GM23338 (cell line): Measurements from ENCODE around the gene SLC6A12. TPM values are rescaled to one million over a fixed set of nuclear protein-coding genes. Genes with fewer than 3 reads are reported as not detected.

Source experiments
- ATAC-seq: fragments of 200-7000 bp; cut with Tn5 transposase; 3 replicates; pipeline ENCODE4 v1.9.1; 2020
- DNase-seq: peaks from one replicate; pipeline ENCODE4 v3.0.0-alpha.2; 2015; ENCODE audit warnings: low spot score
- H2AFZ ChIP-seq: fragments of 200-600 bp; sonication (generic); 2 replicates; pipeline ENCODE4 v1.8.0; 2016; ENCODE audit warnings: antibody characterized with exemption, mild to moderate bottlenecking, moderate library complexity
- H3F3A ChIP-seq: fragments of 200-600 bp; sonication (generic); replicated peaks from 2 replicates; pipeline ENCODE4 v1.8.0; 2017; ENCODE audit warnings: antibody characterized with exemption, mixed run types, low read depth
- H3K27ac ChIP-seq: fragments of 200-600 bp; sonication (generic); 2 replicates; pipeline ENCODE4 v1.6.1; 2016; ENCODE audit warnings: low read depth
- H3K27me3 ChIP-seq: fragments of 200-600 bp; sonication (generic); 2 replicates; pipeline ENCODE4 v1.8.0; 2016; ENCODE audit warnings: mild to moderate bottlenecking, mixed run types, moderate library complexity; ENCODE audit not compliant: insufficient read depth
- H3K36me3 ChIP-seq: fragments of 200-600 bp; sonication (generic); 2 replicates; pipeline ENCODE4 v1.8.0; 2016; ENCODE audit warnings: mild to moderate bottlenecking; ENCODE audit not compliant: insufficient read depth
- H3K4me1 ChIP-seq: fragments of 200-600 bp; sonication (generic); 2 replicates; pipeline ENCODE4 v1.8.0; 2016; ENCODE audit warnings: mild to moderate bottlenecking, moderate library complexity; ENCODE audit not compliant: insufficient read depth
- H3K4me2 ChIP-seq: fragments of 200-600 bp; sonication (generic); 2 replicates; pipeline ENCODE4 v1.7.1; 2017; ENCODE audit warnings: mixed run types
- H3K4me3 ChIP-seq: fragments of 200-600 bp; sonication (generic); 2 replicates; pipeline ENCODE4 v1.6.1; 2016; ENCODE audit warnings: mixed run types
- H3K79me2 ChIP-seq: fragments of 200-600 bp; sonication (generic); replicated peaks from 2 replicates; pipeline ENCODE4 v1.8.0; 2017; ENCODE audit warnings: mild to moderate bottlenecking; ENCODE audit not compliant: insufficient read depth
- H3K9me2 ChIP-seq: fragments of 200-600 bp; sonication (generic); 2 replicates; pipeline ENCODE4 v1.8.0; 2017; ENCODE audit not compliant: insufficient read depth
- H4K20me1 ChIP-seq: fragments of 200-600 bp; sonication (generic); replicated peaks from 2 replicates; pipeline ENCODE4 v1.8.0; 2017; ENCODE audit warnings: mild to moderate bottlenecking; ENCODE audit not compliant: insufficient read depth
- H3K27ac Mint-ChIP-seq: 2 replicates; pipeline ENCODE4 v1.8.0; 2020; ENCODE audit warnings: inconsistent platforms, mild to moderate bottlenecking, moderate library complexity, mixed read lengths
- H3K27me3 Mint-ChIP-seq: 3 replicates; pipeline ENCODE4 v1.8.0; 2022; ENCODE audit warnings: low read depth, mild to moderate bottlenecking, moderate library complexity, mixed read lengths, inconsistent platforms; ENCODE audit not compliant: insufficient read depth, poor library complexity
- H3K36me3 Mint-ChIP-seq: 3 replicates; pipeline ENCODE4 v1.8.0; 2021; ENCODE audit warnings: low read depth, mild to moderate bottlenecking, inconsistent platforms, moderate library complexity, mixed read lengths
- H3K4me1 Mint-ChIP-seq: 3 replicates; pipeline ENCODE4 v1.8.0; 2020; ENCODE audit warnings: mild to moderate bottlenecking, inconsistent platforms, mixed read lengths
- H3K4me3 Mint-ChIP-seq: 3 replicates; pipeline ENCODE4 v1.8.0; 2021; ENCODE audit warnings: moderate library complexity, mild to moderate bottlenecking, inconsistent platforms, mixed read lengths
- H3K9me3 Mint-ChIP-seq: 3 replicates; pipeline ENCODE4 v1.8.0; 2020; ENCODE audit warnings: moderate library complexity, mild to moderate bottlenecking, inconsistent platforms, mixed read lengths
- CREB1 ChIP-seq: fragments of 250-450 bp; sonication (Bioruptor Pico); IDR thresholded peaks from 2 replicates; pipeline ENCODE4 v1.5.0; 2020; ENCODE audit warnings: low read depth, mild to moderate bottlenecking, moderate library complexity
- ETS1 ChIP-seq: IDR thresholded peaks from 2 replicates; pipeline ENCODE4 v1.6.1; 2016; ENCODE audit warnings: antibody characterized with exemption
- EZH2 ChIP-seq: fragments of 200-600 bp; sonication (generic); IDR thresholded peaks from one replicate; pipeline ENCODE4 v1.8.0; 2017; ENCODE audit warnings: antibody characterized with exemption, mild to moderate bottlenecking, low read depth; ENCODE audit not compliant: unreplicated experiment
- EZH2phosphoT487 ChIP-seq: fragments of 200-600 bp; sonication (generic); IDR thresholded peaks from one replicate; pipeline ENCODE4 v1.8.1; 2018; ENCODE audit warnings: antibody characterized with exemption; ENCODE audit not compliant: unreplicated experiment
- POLR2AphosphoS5 ChIP-seq: IDR thresholded peaks from 2 replicates; pipeline ENCODE4 v1.6.1; 2016; ENCODE audit warnings: antibody characterized with exemption, low read depth
- ZNF114 ChIP-seq: fragments of 250-450 bp; sonication (Bioruptor Pico); IDR thresholded peaks from 2 replicates; pipeline ENCODE4 v1.5.0; 2020; ENCODE audit warnings: mild to moderate bottlenecking, moderate library complexity
- polyA plus RNA-seq: library from polyadenylated mRNA; unstranded; fragments of >200 nt; fragmentation: Nextera tagmentation; extraction: Ambion mirVana; gene quantifications from 2 replicates; pipeline ENCODE4 v1.2.1, GENCODE V29; 2016
- total RNA-seq: library from RNA; depleted of rRNA; stranded (reverse); fragments of >200 nt; shearing (Covaris generic); gene quantifications from 2 replicates; pipeline ENCODE4 v1.2.3, GENCODE V29; 2014
- TF ChIP-seq, protein P1 (sequence below): IDR thresholded peaks from one replicate; pipeline ENCODE4 v1.6.1; 2018; ENCODE audit warnings: antibody characterized with exemption; ENCODE audit not compliant: unreplicated experiment

SLC6A12 gene
- total and polyA plus RNA-seq, 2 experiments from 2014 or later: 0.56 TPM; not detected in 1

DNA sequence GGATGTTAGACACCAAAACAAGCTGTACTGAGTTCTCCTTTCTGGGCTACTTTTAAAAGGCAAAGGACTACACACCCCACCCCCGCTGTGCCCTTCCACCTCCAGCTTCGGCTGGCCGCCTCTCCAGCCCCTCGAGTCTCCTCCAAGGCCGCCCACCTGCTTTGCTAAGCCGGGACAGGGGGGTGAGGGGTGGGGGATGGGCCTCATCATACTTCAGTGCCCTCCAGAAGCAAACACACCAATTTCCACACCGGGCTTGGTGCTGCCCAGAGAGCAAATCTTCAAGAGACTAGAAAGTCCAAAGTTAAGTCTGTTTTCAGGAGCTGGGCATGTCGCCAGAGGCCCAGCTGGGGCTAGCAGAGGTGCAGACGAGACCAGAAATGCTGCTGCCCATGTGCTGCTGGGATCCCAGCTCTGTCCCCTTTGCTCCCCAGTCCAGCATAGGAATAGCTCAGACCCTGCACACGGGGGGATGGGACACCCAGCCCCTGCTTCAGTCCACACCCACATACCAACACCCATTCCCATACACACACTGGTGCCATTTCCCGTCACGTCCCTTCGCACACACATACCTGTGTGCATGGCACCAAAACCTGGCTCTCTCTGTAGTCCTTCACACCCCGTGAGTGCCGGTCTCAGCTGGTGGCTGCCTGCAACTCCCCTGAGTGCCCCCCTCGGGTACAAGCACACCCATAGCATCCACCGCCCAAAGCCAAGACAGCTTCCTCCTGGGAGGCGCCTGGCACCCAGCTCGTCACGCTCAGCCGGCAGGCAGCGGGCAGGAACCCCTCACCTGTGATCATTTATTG is 1.0 kb downstream of the SLC6A12 start (continued):
- TF ChIP-seq, protein P1, sequence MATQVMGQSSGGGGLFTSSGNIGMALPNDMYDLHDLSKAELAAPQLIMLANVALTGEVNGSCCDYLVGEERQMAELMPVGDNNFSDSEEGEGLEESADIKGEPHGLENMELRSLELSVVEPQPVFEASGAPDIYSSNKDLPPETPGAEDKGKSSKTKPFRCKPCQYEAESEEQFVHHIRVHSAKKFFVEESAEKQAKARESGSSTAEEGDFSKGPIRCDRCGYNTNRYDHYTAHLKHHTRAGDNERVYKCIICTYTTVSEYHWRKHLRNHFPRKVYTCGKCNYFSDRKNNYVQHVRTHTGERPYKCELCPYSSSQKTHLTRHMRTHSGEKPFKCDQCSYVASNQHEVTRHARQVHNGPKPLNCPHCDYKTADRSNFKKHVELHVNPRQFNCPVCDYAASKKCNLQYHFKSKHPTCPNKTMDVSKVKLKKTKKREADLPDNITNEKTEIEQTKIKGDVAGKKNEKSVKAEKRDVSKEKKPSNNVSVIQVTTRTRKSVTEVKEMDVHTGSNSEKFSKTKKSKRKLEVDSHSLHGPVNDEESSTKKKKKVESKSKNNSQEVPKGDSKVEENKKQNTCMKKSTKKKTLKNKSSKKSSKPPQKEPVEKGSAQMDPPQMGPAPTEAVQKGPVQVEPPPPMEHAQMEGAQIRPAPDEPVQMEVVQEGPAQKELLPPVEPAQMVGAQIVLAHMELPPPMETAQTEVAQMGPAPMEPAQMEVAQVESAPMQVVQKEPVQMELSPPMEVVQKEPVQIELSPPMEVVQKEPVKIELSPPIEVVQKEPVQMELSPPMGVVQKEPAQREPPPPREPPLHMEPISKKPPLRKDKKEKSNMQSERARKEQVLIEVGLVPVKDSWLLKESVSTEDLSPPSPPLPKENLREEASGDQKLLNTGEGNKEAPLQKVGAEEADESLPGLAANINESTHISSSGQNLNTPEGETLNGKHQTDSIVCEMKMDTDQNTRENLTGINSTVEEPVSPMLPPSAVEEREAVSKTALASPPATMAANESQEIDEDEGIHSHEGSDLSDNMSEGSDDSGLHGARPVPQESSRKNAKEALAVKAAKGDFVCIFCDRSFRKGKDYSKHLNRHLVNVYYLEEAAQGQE: no peak
- TF ChIP-seq ETS1: no peak

DNA sequence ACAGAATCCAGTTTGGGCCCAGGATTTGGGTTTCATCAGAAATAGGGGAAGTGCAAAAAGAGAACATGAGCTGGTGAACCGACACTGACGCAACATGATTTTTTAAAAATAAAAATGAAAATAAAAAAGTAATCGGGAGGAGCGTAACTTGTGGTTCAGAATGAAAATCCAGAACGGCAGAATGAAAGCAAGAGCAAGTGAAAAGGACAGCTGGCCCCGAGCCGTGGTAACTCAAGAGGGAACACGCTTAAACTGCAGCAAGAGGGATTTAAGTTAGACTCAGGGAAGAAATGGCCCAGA is 1.6 kb downstream of the SLC6A12 start:
- Histone ChIP-seq H2AFZ (no peak overlapping the region), H3K27ac (no peak overlapping the region), H4K20me1 (no peaks in the 10 kb centered on the region), H3K79me2 (no peaks in the 10 kb centered on the region), H3K27me3 (peaks cover 12% of the 10 kb centered on the region), H3K9me2 (no peaks in the 10 kb centered on the region), H3K4me3 (no peak overlapping the region), H3K4me1 (peaks cover 6% of the 10 kb centered on the region; the same call in 1 of the 2 replicates), H3K4me2 (no peak overlapping the region), H3F3A (no peaks in the 10 kb centered on the region), H3K36me3 (no peaks in the 10 kb centered on the region)
- Mint-ChIP-seq H3K36me3 (no peaks in the 10 kb centered on the region; the same call in 2 of the 3 replicates), H3K27ac (no peak overlapping the region), H3K9me3 (no peaks in the 10 kb centered on the region), H3K4me1 (peaks cover 31% of the 10 kb centered on the region), H3K4me3 (no peak overlapping the region; the same call in 2 of the 3 replicates), H3K27me3 (peaks cover 17% of the 10 kb centered on the region)
- ATAC-seq (no peak), DNase-seq (no peak)
- no peak for TF ChIP-seq POLR2AphosphoS5
- TF ChIP-seq CREB1 (CRISPR knock-in tag): no peak
- TF ChIP-seq EZH2: no peak
- TF ChIP-seq EZH2phosphoT487: no peak
- TF ChIP-seq ETS1: no peak
- no peak for TF ChIP-seq ZNF114
- TF ChIP-seq, protein P1: no peak
